ENCODE data around the gene BRSK1. TPM values are rescaled to one million over a fixed set of nuclear protein-coding genes. Genes with fewer than 3 reads are reported as not detected.
A peak's percentile ranks its signal among the peaks of the same experiment; 100 is the strongest.

BRSK1 gene
- total RNA-seq, 1 donor from 2014 or later, result 5.9 TPM

GRCh38 chr19:55345818-55346724 is 62.3 kb downstream of the BRSK1 start:
- Mint-ChIP-seq H3K4me1 (peaks cover 4% of the 10 kb centered on the region), H3K27me3 (peaks cover under 1% of the 10 kb centered on the region), H3K36me3 (ENCODE audit: low read depth) (peaks cover 11% of the 10 kb centered on the region), H3K4me3 (no peak overlapping the region), H3K9me3 (no peaks in the 10 kb centered on the region), H3K27ac (no peak overlapping the region)
- intact Hi-C loops (cut with micrococcal nuclease), result no loop called here
- DNase-seq, result no peak

DNA sequence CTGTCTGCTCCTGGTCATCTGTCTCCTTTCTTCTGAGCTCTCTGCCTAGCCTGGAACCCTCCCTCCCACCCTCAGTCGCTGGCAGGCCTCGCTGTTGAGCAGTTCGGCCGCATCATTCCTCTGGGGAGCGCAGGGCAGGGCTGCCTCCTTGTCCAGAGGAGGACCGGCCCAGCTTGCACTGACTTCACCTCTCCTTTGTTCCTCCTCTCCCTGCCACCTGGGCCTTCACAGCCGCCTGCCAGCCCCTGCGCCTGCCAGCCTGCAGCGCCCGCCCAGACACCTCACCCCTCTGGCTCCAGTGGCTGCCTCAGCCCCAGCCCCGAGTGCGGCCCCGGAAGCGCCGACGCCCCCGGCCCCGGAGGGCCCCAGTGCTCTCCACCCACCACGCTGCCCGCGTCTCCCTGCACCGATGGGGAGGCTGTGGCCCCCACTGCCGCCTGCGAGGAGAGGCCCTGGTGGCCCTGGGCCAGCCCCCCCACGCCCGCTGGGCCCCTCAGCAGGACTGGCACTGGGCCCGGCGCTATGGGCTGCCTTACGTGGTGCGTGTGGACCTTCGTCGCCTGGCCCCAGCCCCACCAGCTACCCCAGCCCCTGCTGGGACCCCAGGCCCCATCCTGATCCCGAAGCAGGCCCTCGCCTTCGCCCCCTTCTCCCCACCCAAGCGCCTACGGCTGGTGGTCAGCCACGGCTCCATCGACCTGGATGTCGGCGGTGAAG is 63.1 kb downstream of the BRSK1 start:
- Mint-ChIP-seq H3K27ac (no peak overlapping the region), H3K27me3 (peaks cover 8% of the 10 kb centered on the region), H3K36me3 (ENCODE audit: low read depth) (peaks cover 8% of the 10 kb centered on the region), H3K4me1 (peaks cover 7% of the 10 kb centered on the region), H3K4me3 (no peak overlapping the region), H3K9me3 (no peaks in the 10 kb centered on the region)
- no peak for DNase-seq
- intact Hi-C loops (cut with micrococcal nuclease), result no loop called here

DNA sequence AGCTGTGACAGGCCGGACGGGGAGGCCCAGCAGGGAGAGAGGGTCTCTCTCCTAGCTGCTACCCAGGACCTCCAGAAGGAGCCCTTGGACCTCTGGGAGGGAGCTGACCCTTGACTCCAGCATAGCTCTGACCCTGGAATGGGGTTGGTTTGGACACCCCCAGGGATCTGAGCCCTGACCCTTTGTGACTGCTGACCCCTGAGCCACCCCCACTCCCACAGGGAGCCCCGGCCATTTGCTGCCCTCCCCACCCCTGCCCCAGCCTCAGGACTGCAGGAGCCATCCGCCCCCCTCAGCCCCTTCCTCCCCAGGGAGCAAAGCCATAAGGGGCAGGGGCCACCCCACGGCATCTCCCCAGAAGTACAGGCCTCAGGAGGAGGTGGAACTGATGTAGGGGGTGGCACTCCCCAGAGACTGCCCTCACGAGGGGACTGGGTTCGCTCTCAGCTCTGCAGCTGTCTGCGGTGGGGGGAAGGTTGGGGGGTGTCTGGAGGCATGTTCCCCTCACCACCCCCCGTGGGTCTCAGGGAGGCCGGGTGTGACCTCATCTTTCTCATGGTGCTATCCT is 63.7 kb downstream of the BRSK1 start:
- no peak for DNase-seq
- intact Hi-C loops (cut with micrococcal nuclease), result no loop called here
- H3K27ac Mint-ChIP-seq, result no peak overlapping the region
- H3K36me3 Mint-ChIP-seq (ENCODE audit: low read depth), result peaks cover 8% of the 10 kb centered on the region
- peaks cover 10% of the 10 kb centered on the region for H3K4me1 Mint-ChIP-seq
- H3K9me3 Mint-ChIP-seq, result no peaks in the 10 kb centered on the region
- peaks cover 15% of the 10 kb centered on the region for H3K27me3 Mint-ChIP-seq
- no peak overlapping the region for H3K4me3 Mint-ChIP-seq

DNA sequence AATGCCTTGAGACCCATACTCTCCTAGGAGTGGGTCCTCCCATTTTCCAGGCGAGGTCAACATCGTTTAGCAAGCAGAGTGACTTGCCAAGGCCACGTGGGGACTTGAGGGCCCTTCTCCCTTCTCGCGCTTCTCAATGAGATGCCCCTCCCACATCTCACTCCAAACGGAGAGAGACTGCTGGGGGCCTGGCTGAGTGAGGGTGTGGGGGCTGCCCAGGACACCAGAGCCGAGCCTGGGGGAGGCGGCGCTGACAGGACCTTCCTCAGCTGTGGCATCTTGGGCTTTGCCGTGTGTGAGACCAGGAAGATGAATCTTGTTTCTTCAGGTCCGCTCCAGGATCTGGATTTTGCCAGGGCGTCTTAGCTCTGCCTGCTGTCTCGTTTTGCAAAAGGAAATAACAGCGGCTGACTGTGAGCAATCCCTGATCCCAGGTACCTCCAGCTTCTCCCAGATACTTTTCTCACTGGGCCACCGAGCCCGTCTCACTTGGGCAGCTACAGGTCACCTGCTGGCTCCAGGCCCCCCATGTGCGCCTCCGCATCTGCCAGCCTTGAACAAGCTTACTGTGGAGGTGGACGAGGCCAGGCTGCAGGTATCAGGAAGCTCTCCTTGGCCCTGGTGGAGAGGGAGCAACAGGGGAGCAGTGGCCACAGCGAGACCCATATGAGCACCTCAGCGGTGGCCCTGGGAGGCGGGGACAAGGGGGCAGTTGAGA is 64.7 kb downstream of the BRSK1 start:
- intact Hi-C loops (cut with micrococcal nuclease), result no loop called here
- Mint-ChIP-seq H3K9me3 (no peaks in the 10 kb centered on the region), H3K27me3 (peaks cover 24% of the 10 kb centered on the region), H3K4me3 (no peak overlapping the region), H3K4me1 (peaks cover 19% of the 10 kb centered on the region), H3K27ac (no peak overlapping the region), H3K36me3 (ENCODE audit: low read depth) (peaks cover 2% of the 10 kb centered on the region)
- DNase-seq, result no peak

DNA sequence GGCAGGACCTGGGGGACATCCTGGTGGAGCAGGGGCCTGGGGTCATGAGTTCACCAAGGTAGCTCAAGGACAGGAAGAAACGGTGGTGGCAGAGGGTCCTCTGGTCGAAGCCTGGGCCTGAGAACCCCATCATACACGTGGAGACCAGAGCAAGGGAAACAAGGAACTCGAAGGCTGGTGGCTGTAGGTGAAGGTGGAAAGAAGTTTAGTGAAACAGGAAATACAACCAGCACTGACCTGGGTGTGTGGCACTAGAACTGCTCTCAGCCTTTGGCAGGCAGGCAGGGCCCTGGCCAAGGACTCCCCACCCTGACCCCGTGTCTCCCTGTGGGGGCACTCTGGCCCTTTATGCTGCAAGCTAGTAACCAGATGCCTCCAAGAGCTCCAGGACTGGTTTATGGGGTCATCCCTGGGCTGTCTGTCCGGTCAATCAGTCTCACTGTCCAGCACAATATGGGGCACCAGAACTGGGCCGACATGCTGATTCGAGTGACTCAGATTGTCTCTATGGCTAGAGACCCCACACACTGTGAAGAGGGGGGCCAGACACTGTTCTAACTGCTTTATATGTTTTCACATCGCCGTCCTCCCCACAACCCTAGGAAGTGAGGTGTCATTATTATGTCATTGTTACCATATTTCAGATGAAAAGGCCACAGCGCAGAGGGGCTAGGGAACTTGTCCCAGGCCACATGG is 67.0 kb downstream of the BRSK1 start:
- intact Hi-C loops (cut with micrococcal nuclease), result no loop called here
- no peaks in the 10 kb centered on the region for H3K9me3 Mint-ChIP-seq
- H3K4me3 Mint-ChIP-seq, result no peak overlapping the region
- H3K36me3 Mint-ChIP-seq (ENCODE audit: low read depth), result peaks cover 2% of the 10 kb centered on the region
- DNase-seq, result no peak
- H3K27me3 Mint-ChIP-seq, result peaks cover 35% of the 10 kb centered on the region
- no peak overlapping the region for H3K27ac Mint-ChIP-seq
- H3K4me1 Mint-ChIP-seq, result peaks cover 22% of the 10 kb centered on the region

DNA sequence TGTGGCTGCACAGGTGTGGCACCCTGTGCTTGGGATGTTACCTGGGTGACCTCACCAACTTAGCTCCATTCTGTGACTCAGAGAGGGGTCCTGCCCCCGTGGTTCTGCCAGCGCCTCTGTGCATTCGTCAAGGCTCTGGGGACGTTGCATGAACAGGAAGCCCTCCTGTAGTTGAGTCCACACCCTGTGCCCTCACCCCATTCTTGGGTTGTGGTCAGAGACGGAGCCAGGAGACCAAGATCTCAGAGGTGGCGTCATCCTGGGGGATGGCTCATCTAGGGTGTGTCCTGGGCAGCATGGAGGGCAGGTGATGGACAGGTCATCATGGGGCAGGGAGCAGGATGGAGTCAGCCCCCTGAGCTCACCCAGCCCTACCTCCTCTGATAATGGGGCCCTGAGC is 68.2 kb downstream of the BRSK1 start:
- intact Hi-C loops (cut with micrococcal nuclease), result no loop called here
- Mint-ChIP-seq H3K9me3 (no peaks in the 10 kb centered on the region), H3K27me3 (peaks cover 41% of the 10 kb centered on the region), H3K4me1 (peaks cover 22% of the 10 kb centered on the region), H3K36me3 (ENCODE audit: low read depth) (peaks cover 2% of the 10 kb centered on the region), H3K4me3 (no peak overlapping the region), H3K27ac (no peak overlapping the region)
- no peak for DNase-seq

DNA sequence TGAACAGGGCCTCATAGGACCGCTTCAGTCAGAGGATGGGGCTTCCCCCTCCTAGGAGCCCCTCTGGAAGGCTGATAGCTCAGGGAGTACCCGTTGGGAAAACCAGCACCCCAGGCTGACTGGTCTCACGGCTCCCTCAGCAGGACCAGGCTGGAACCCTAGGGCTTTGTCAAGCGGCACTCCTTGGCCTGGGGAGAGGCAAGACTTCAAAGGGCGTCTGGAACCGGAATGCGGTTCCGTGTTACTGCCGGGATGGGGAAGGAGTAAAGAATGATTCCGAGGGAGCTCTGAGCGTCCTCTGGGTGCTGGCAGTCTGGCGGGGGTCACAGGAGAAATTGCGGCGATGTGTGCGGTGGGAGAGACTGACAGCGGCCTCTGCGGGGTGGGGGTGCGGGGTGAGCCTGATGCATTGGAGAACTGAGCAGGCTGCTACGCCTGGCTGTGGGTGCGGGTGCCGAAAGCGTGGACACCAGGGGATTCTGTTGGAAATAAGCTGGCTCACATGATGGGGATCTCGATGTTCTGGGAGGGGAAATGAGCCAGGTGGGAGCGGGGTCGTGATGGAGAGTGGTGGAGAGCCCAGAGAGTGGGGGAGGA is 68.8 kb downstream of the BRSK1 start:
- H3K27ac Mint-ChIP-seq, result peak overlapping the region; percentile 70

GRCh38 chr19:55353356-55353802 is 69.6 kb downstream of the BRSK1 start:
- Mint-ChIP-seq H3K27ac (no peak overlapping the region), H3K9me3 (no peaks in the 10 kb centered on the region), H3K4me3 (peak overlapping the region; percentile 83), H3K36me3 (ENCODE audit: low read depth) (no peaks in the 10 kb centered on the region), H3K27me3 (peaks cover 49% of the 10 kb centered on the region), H3K4me1 (peaks cover 22% of the 10 kb centered on the region)
- DNase-seq, result no peak
- intact Hi-C loops (cut with micrococcal nuclease), result loop anchor here (1.0 kb wide), 1 partner anchor 14 kb away; the partner anchor contains the start of gene KMT5C

More for the DNA sequence above, 68.8 kb downstream of the BRSK1 start:
- intact Hi-C loops (cut with micrococcal nuclease), result loop anchor here (1.0 kb wide), 1 partner anchor 13 kb away; the partner anchor contains the start of gene KMT5C
- H3K36me3 Mint-ChIP-seq (ENCODE audit: low read depth), result peaks cover 2% of the 10 kb centered on the region
- DNase-seq, result no peak
- H3K4me3 Mint-ChIP-seq, result peak overlapping the region; percentile 83
- peaks cover 22% of the 10 kb centered on the region for H3K4me1 Mint-ChIP-seq
- peaks cover 47% of the 10 kb centered on the region for H3K27me3 Mint-ChIP-seq
- no peaks in the 10 kb centered on the region for H3K9me3 Mint-ChIP-seq

DNA sequence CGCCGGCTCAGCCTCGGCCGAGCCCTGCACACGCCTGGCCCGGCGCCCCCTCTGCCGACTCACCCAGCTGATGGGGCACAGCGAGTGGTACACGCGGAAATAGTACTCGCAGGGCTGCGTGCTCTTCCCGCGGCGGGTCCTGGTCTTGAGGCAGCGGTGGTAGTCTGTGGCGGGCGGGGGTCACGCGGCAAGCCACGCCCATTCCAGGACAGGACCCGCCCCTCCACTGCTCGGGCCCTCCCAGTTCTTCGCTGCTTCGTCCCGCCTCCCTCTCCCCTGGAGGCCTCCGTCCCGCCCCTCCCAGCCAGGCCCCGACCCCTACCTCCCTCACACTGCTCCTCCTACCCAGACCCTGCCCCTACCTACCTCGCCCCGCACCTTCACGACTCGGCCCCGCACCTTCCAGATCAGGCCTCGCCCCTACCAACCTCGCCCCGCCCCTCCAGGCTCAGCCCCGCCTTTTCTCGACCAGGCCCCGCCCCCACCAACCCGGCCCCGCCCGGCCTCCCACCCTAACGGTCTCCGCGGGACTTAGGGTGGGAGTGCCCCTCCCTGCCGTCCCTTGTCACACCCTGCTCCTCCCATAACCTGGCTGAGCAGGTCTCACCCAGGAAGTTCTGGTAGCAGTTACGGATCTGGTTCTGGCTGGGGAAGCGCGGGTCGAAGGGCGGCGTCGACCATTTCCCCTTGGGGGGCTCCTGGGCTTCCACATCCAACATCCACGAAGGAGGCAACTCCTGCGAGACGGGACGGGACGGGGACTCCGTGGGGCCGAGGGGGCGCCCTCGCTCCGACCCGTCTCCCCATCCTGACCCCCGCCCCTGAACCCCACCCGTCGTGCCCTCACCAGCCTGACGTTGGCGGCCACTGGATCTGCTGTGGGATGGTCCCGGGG is 70.3 kb downstream of the BRSK1 start:
- Mint-ChIP-seq H3K9me3 (no peaks in the 10 kb centered on the region), H3K4me1 (peaks cover 22% of the 10 kb centered on the region), H3K4me3 (peak overlapping the region; percentile 83), H3K27ac (no peak overlapping the region), H3K36me3 (ENCODE audit: low read depth) (no peaks in the 10 kb centered on the region), H3K27me3 (peaks cover 49% of the 10 kb centered on the region)
- intact Hi-C loops (cut with micrococcal nuclease), result loop anchor here (1.0 kb wide), 1 partner anchor 15 kb away; the partner anchor contains the start of gene KMT5C
- peak; percentile 89 for DNase-seq

GRCh38 chr19:55354698-55355212 is 71.0 kb downstream of the BRSK1 start, which contains the start of gene COX6B2:
Gene COX6B2 (minus strand): TSS chr19:55354719. CDS start chr19:55354521, 198 bp downstream.
- H3K27me3 Mint-ChIP-seq, result peaks cover 49% of the 10 kb centered on the region
- intact Hi-C loops (cut with micrococcal nuclease), result no loop called here
- peaks cover 22% of the 10 kb centered on the region for H3K4me1 Mint-ChIP-seq
- H3K4me3 Mint-ChIP-seq, result peak within 1 kb of the TSS; percentile 83
- H3K9me3 Mint-ChIP-seq, result no peaks in the 10 kb centered on the region
- H3K27ac Mint-ChIP-seq, result no peak within 1 kb of the TSS
- H3K36me3 Mint-ChIP-seq (ENCODE audit: low read depth), result no peaks in the 10 kb centered on the region
- peak; percentile 70 for DNase-seq

- DNase-seq, result peak; percentile 63
- H3K36me3 Mint-ChIP-seq (ENCODE audit: low read depth), result no peaks in the 10 kb centered on the region
- peaks cover 49% of the 10 kb centered on the region for H3K27me3 Mint-ChIP-seq
- H3K4me3 Mint-ChIP-seq, result no peak overlapping the region
- intact Hi-C loops (cut with micrococcal nuclease), result no loop called here
- no peak overlapping the region for H3K27ac Mint-ChIP-seq
- peaks cover 22% of the 10 kb centered on the region for H3K4me1 Mint-ChIP-seq
- no peaks in the 10 kb centered on the region for H3K9me3 Mint-ChIP-seq
These were observed 71.5 kb downstream of the BRSK1 start for GRCh38 chr19:55355213-55355821.
